PFSK-1 (cell line): Measurements from ENCODE around the gene HINFP.

ENCODE experiments used
- FOXP2 ChIP-seq: optimal IDR thresholded peaks from 2 replicates; pipeline ENCODE3; 2011; ENCODE audit warnings: borderline replicate concordance, control low read depth, inconsistent platforms; ENCODE audit not compliant: insufficient read depth; ENCODE audit errors: extremely low read length, extremely low read depth
- POLR2AphosphoS5 ChIP-seq: IDR thresholded peaks from 2 replicates; pipeline ENCODE4 v1.6.1; 2012; ENCODE audit warnings: low read depth, mild to moderate bottlenecking, control low read depth, low read length, moderate library complexity
- SIN3A ChIP-seq: IDR thresholded peaks from 2 replicates; pipeline ENCODE4 v1.6.1; 2012; ENCODE audit warnings: mild to moderate bottlenecking, low read length, moderate library complexity, borderline replicate concordance; ENCODE audit not compliant: insufficient read depth
- TAF1 ChIP-seq: IDR thresholded peaks from 2 replicates; pipeline ENCODE4 v1.6.1; 2012; ENCODE audit warnings: low read length, control low read depth, borderline replicate concordance; ENCODE audit not compliant: insufficient read depth
- TF ChIP-seq, protein P1 (sequence below), 2 experiments: IDR thresholded peaks; 2 replicates each; pipeline versions ENCODE4 v1.6.1 to v1.8.0; 2011 to 2012; ENCODE audit warnings: low read depth in 2 of 2, low read length in 2 of 2, control low read depth in 1 of 2, inconsistent platforms in 1 of 2, mild to moderate bottlenecking in 1 of 2, moderate library complexity in 1 of 2; ENCODE audit not compliant: insufficient read depth in 1 of 2

HINFP gene

GRCh38 chr11:119114351-119114750 is 7.0 kb upstream of the HINFP start:
- TF ChIP-seq, protein P1, sequence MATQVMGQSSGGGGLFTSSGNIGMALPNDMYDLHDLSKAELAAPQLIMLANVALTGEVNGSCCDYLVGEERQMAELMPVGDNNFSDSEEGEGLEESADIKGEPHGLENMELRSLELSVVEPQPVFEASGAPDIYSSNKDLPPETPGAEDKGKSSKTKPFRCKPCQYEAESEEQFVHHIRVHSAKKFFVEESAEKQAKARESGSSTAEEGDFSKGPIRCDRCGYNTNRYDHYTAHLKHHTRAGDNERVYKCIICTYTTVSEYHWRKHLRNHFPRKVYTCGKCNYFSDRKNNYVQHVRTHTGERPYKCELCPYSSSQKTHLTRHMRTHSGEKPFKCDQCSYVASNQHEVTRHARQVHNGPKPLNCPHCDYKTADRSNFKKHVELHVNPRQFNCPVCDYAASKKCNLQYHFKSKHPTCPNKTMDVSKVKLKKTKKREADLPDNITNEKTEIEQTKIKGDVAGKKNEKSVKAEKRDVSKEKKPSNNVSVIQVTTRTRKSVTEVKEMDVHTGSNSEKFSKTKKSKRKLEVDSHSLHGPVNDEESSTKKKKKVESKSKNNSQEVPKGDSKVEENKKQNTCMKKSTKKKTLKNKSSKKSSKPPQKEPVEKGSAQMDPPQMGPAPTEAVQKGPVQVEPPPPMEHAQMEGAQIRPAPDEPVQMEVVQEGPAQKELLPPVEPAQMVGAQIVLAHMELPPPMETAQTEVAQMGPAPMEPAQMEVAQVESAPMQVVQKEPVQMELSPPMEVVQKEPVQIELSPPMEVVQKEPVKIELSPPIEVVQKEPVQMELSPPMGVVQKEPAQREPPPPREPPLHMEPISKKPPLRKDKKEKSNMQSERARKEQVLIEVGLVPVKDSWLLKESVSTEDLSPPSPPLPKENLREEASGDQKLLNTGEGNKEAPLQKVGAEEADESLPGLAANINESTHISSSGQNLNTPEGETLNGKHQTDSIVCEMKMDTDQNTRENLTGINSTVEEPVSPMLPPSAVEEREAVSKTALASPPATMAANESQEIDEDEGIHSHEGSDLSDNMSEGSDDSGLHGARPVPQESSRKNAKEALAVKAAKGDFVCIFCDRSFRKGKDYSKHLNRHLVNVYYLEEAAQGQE (IDR thresholded peaks at IDR 0.05; ENCODE audit: insufficient read depth in 1 of 2, low read depth in 2 of 2, low read length in 2 of 2) = no peak
- no peak for TF ChIP-seq TAF1
- TF ChIP-seq SIN3A = no peak
- TF ChIP-seq POLR2AphosphoS5 = no peak
- TF ChIP-seq FOXP2 = no peak

DNA sequence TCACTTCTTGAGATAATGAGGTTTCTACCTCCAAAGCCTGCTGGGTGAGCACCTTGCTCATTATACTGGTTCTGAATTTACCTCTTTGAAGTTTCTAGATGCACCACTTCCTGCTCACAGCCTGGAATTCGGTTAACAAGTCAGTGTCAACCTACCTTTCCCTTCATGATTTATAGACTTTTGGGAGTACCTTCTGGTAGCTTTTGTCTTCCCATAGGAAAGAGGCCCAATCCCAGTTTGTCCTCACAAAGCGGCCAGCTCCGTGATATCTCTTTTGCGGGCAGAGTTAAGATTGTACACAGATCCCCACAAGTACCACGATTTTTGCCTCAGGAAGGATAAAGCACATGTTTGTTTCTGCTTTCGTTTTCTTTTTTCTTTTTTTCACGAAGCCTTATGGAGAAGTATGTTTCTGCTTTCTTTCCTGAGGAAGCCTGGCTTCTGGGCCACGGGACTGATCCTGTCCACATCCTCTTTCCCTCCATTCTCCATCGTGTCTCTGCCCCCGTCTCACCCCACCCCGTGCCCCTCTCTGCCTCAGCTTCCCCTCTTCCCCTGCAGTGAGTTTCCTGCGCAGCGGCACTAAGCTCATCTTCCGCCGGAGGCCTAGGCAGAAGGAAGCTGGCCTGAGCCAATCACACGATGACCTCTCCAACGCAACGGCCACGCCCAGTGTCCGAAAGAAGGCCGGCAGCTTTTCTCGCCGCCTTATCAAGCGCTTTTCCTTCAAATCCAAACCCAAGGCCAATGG is 5.7 kb upstream of the HINFP start:
- TF ChIP-seq FOXP2 (no peak), TAF1 (no peak), SIN3A (no peak), POLR2AphosphoS5 (no peak)
- TF ChIP-seq, protein P1 (IDR thresholded peaks at IDR 0.05; ENCODE audit: insufficient read depth in 1 of 2, low read depth in 2 of 2, low read length in 2 of 2) = no peak

DNA sequence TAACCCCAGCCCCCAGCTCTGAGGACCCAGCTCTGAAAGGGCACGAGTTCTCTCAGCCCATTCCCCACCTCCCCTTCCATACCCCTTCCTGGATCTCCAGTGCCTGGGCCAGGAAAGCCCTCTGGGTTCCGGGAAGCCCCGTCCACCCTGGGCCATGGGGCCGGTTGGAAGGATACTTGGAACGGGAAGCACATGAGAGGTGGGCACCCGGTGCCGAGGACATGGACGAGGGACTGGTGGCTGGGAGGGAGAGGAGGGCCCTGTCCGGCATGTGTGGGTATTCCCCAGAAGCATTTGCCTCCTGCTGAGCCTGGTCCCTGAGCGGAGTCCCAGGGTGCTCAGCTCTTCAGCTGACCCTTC is 5.2 kb upstream of the HINFP start:
- TF ChIP-seq TAF1 (no peak), FOXP2 (no peak), POLR2AphosphoS5 (no peak), SIN3A (no peak)
- TF ChIP-seq, protein P1 (IDR thresholded peaks at IDR 0.05; ENCODE audit: insufficient read depth in 1 of 2, low read depth in 2 of 2, low read length in 2 of 2) = no peak

DNA sequence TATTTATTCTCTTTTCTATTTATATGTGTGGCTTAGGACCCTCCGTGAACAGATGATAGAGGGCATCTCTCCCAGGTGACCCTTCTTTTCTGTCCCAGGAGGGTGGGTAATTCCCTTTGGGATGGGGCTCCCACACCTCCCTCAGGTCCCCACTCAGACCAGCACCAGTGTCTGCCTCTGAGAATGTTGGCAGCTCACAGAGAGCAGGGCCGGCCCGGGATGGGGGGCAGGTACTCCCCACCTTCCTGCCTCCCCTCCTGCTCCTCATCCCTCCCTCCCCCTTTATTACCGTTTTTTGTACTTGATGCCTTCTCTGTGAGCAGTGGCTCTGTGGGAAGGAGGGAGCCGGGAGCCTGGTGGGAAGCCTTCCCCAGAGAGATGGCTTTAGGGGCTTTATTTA is 4.8 kb upstream of the HINFP start:
- TF ChIP-seq FOXP2 = no peak
- TF ChIP-seq, protein P1 (IDR thresholded peaks at IDR 0.05; ENCODE audit: insufficient read depth in 1 of 2, low read depth in 2 of 2, low read length in 2 of 2) = no peak
- TF ChIP-seq SIN3A = no peak
- TF ChIP-seq POLR2AphosphoS5 = no peak
- TF ChIP-seq TAF1 = no peak

DNA sequence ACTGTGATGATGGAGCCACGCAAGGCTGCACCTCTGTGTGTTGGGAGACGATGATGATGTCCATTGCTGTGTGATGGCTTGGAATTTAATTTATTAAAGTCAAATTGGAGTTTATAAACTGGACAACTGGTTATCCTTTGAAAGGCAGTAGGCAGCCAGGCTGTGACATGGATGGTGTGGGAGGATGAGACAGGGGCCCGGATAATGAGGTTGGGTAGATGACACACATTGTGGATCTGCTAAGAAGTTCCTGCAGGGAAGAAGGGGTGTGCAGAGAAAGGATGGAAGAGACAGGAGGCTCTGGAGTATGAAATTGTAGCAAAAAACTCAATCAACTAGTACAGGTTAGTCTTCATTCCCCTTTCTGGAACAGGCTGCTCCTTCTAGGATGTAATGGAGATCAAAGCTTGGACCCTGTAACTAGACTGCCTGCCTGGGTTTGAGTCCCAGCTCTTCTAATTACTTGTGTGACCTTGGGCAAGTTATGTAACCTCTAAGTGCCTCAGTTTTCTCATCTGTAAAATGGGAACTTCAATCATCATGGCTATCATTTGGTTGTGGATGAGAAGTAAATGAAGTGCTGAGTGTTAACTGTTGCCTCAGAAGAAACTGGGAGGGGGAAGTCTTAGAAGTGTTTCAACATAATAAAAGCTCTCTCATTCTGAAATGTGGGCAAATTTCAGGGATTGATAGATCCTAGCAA is 4.2 kb upstream of the HINFP start:
- no peak for TF ChIP-seq POLR2AphosphoS5
- TF ChIP-seq SIN3A = no peak
- TF ChIP-seq, protein P1 (IDR thresholded peaks at IDR 0.05; ENCODE audit: insufficient read depth in 1 of 2, low read depth in 2 of 2, low read length in 2 of 2) = no peak
- no peak for TF ChIP-seq TAF1
- no peak for TF ChIP-seq FOXP2
